Right atrium auricular region (tissue), 2 donors: ENCODE results near the gene IL2RA. TPM values are rescaled to one million over a fixed set of nuclear protein-coding genes. Genes with fewer than 3 reads are reported as not detected.

Experiments
- DNase-seq: peaks from one replicate; pipeline ENCODE4 v3.0.0-alpha.2; 2019; ENCODE audit warnings: low spot score
- H3K27ac ChIP-seq, 2 donors: fragments of 200-600 bp; sonication (generic); 1 replicate in 1 of 2; 2 replicates in 1 of 2; pipeline ENCODE4 v1.5.1; 2016 to 2019
- H3K27me3 ChIP-seq, 2 donors: fragments of 200-600 bp; sonication (generic); one replicate each; pipeline versions ENCODE4 v1.5.1 to v1.6.0; 2017 to 2019
- H3K36me3 ChIP-seq: fragments of 200-600 bp; sonication (generic); one replicate; pipeline ENCODE4 v1.5.1; 2016
- H3K4me1 ChIP-seq, 2 donors: fragments of 200-600 bp; sonication (generic); one replicate each; pipeline versions ENCODE4 v1.5.1 to v1.6.0; 2017 to 2019
- H3K4me3 ChIP-seq, 2 donors: fragments of 200-600 bp; sonication (generic); 1 replicate in 1 of 2; 2 replicates in 1 of 2; pipeline ENCODE4 v1.5.1; 2017 to 2019; ENCODE audit warnings: mild to moderate bottlenecking in 1 of 2, moderate library complexity in 1 of 2
- H3K9me3 ChIP-seq, 2 donors: fragments of 200-600 bp; sonication (generic); one replicate each; pipeline ENCODE4 v1.5.1; 2019
- CTCF ChIP-seq, 2 donors: fragments of 200-600 bp; sonication (generic); IDR thresholded peaks; one replicate each; pipeline ENCODE4 v1.5.1; 2019; ENCODE audit warnings: antibody characterized with exemption in 2 of 2
- total RNA-seq, 2 donors: library from RNA; depleted of rRNA; stranded (reverse); fragments of >200 nt; gene quantifications; one replicate each; pipeline ENCODE4 v1.1.0, GENCODE V29; 2016

The IL2RA gene
- total RNA-seq, 2 donors from 2014 or later = 0.16 to 0.30 TPM

- H3K9me3 ChIP-seq = no peaks in the 10 kb centered on the region
- no peak for TF ChIP-seq CTCF (IDR thresholded peaks at IDR 0.05)
- no peak for DNase-seq
- H3K36me3 ChIP-seq = no peaks in the 10 kb centered on the region
- peaks cover 0 to 28% of the 10 kb centered on the region in 2 donors for H3K4me1 ChIP-seq
- no peaks in the 10 kb centered on the region for H3K27me3 ChIP-seq
- H3K27ac ChIP-seq = no peak overlapping the region
- no peak overlapping the region for H3K4me3 ChIP-seq
These were observed 5.6 kb downstream of the IL2RA start for GRCh38 chr10:6056411-6057135.

DNA sequence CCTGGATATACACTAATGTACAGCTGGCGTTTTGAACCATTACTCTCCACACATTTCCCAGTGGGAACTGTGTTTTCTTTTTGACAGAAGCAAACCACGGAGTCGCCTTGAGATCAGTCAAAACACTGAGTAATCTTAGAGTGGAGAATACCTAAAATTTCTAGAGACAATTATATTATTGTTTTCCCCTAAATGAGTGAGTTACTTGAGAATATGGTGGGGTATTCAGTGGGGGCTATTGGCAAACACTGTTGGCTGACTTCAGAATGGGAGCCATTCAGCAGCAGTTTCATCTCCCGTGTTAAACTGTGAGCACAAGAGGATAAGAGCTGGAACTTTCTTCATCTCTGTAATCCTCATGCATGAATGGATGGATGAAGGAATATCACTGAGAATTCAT is 6.2 kb downstream of the IL2RA start:
- no peak for TF ChIP-seq CTCF (IDR thresholded peaks at IDR 0.05)
- Histone ChIP-seq H3K27me3 (no peaks in the 10 kb centered on the region), H3K4me3 (no peak overlapping the region), H3K4me1 (peaks cover 0 to 34% of the 10 kb centered on the region in 2 donors), H3K36me3 (no peaks in the 10 kb centered on the region), H3K9me3 (no peaks in the 10 kb centered on the region), H3K27ac (no peak overlapping the region)
- DNase-seq = no peak

GRCh38 chr10:6054884-6055283 is 7.3 kb downstream of the IL2RA start:
- no peaks in the 10 kb centered on the region for H3K27me3 ChIP-seq
- H3K4me3 ChIP-seq = no peak overlapping the region
- DNase-seq = no peak
- no peak overlapping the region for H3K27ac ChIP-seq
- H3K36me3 ChIP-seq = no peaks in the 10 kb centered on the region
- peaks cover 0 to 34% of the 10 kb centered on the region in 2 donors for H3K4me1 ChIP-seq
- H3K9me3 ChIP-seq = no peaks in the 10 kb centered on the region
- no peak for TF ChIP-seq CTCF (IDR thresholded peaks at IDR 0.05)

- TF ChIP-seq CTCF (IDR thresholded peaks at IDR 0.05) = no peak
- Histone ChIP-seq H3K36me3 (no peaks in the 10 kb centered on the region), H3K9me3 (no peaks in the 10 kb centered on the region), H3K4me1 (peaks cover 0 to 34% of the 10 kb centered on the region in 2 donors), H3K27me3 (no peaks in the 10 kb centered on the region), H3K4me3 (no peak overlapping the region), H3K27ac (peak overlapping the region; percentile 15 to 31)
- DNase-seq = no peak
These were observed 8.1 kb downstream of the IL2RA start for GRCh38 chr10:6053816-6054631.

DNA sequence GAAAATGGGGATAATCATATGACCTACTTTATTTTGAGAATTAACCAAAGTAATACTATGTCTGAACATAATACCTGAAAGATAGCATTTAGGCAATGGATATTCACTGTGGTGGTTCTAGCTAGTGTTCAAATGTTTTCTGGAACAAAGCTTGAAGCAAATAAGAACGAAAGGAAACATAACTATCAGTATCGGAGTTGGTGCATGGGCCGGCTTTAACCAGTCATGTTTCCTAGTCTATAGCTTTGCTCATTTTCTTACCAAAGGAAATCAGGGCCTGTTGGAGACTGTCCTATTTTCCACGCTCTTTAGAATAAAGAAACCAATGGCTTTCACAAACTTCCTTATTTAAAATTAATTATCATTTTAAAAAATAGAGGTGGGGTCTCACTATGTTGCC is 8.9 kb downstream of the IL2RA start:
- peak overlapping the region in 1 of 2 donors; percentile 31 for H3K27ac ChIP-seq
- no peak for DNase-seq
- no peaks in the 10 kb centered on the region for H3K27me3 ChIP-seq
- no peak overlapping the region for H3K4me3 ChIP-seq
- H3K36me3 ChIP-seq = no peaks in the 10 kb centered on the region
- H3K9me3 ChIP-seq = no peaks in the 10 kb centered on the region
- peaks cover 0 to 34% of the 10 kb centered on the region in 2 donors for H3K4me1 ChIP-seq
- TF ChIP-seq CTCF (IDR thresholded peaks at IDR 0.05) = no peak
